Stimulated activated CD8-positive, alpha-beta memory T cell treated with anti-CD3 and anti-CD28 coated beads, Interleukin-4, amount 100 ng/mL, for 24 hours (primary cell): ENCODE results near the gene ABR.

Experiments
- DNase-seq: peaks from one replicate; pipeline ENCODE4 v3.0.0-alpha.2; 2020; ENCODE audit warnings: low read depth

ABR gene

GRCh38 chr17:1179818-1180742 lies at the start of gene ABR:
ABR (minus strand) TSS chr17:1179981; CDS start chr17:1179727, 254 bp downstream.
- peak; percentile 34 for DNase-seq

GRCh38 chr17:1229349-1229899 lies 49.6 kb upstream of the ABR start:
- peak; percentile 31 for DNase-seq

GRCh38 chr17:1228781-1229348 lies 49.1 kb upstream of the ABR start:
- DNase-seq, result no peak

GRCh38 chr17:1227917-1228780 lies 48.4 kb upstream of the ABR start:
- DNase-seq, result no peak

GRCh38 chr17:1227365-1227764 lies 47.6 kb upstream of the ABR start:
- no peak for DNase-seq

GRCh38 chr17:1226308-1226707 lies 46.5 kb upstream of the ABR start:
- no peak for DNase-seq

- DNase-seq, result no peak
These were observed 44.5 kb upstream of the ABR start for GRCh38 chr17:1224330-1224729.

GRCh38 chr17:1223662-1224061 lies 43.9 kb upstream of the ABR start:
- no peak for DNase-seq

- DNase-seq, result no peak
These were observed 42.5 kb upstream of the ABR start for GRCh38 chr17:1222321-1222720.

GRCh38 chr17:1221209-1221608 lies 41.4 kb upstream of the ABR start:
- no peak for DNase-seq

- DNase-seq, result no peak
These were observed 40.6 kb upstream of the ABR start for GRCh38 chr17:1220346-1220745.

- no peak for DNase-seq
These were observed 37.3 kb upstream of the ABR start for GRCh38 chr17:1217089-1217385.

- DNase-seq, result no peak
These were observed 36.7 kb upstream of the ABR start for GRCh38 chr17:1216217-1217088.

- DNase-seq, result no peak
These were observed 33.2 kb upstream of the ABR start for GRCh38 chr17:1212946-1213345.

GRCh38 chr17:1211287-1211686 lies 31.5 kb upstream of the ABR start:
- DNase-seq, result no peak

- no peak for DNase-seq
These were observed 29.2 kb upstream of the ABR start for GRCh38 chr17:1208966-1209365.

- DNase-seq, result no peak
These were observed 26.4 kb upstream of the ABR start for GRCh38 chr17:1206026-1206777.

- no peak for DNase-seq
These were observed 24.1 kb upstream of the ABR start for GRCh38 chr17:1203967-1204291.

GRCh38 chr17:1203111-1203966 lies 23.6 kb upstream of the ABR start:
- DNase-seq, result no peak

- no peak for DNase-seq
These were observed 22.5 kb upstream of the ABR start for GRCh38 chr17:1202291-1202690.
